GM19099 (cell line): ENCODE measurements around the gene COX8A.

Experiments
- POLR2A ChIP-seq: IDR thresholded peaks from 3 replicates; pipeline ENCODE4 v1.6.1; 2011; ENCODE audit warnings: low read depth; ENCODE audit not compliant: insufficient read length; ENCODE audit errors: extremely low read depth

Gene COX8A

GRCh38 chr11:63993993-63994392 lies 19.6 kb downstream of the COX8A start:
- no peak for TF ChIP-seq POLR2A

- TF ChIP-seq POLR2A, result no peak
Measured at GRCh38 chr11:63996512-63996911, 22.1 kb downstream of the COX8A start.

GRCh38 chr11:63997104-63997700 lies 22.8 kb downstream of the COX8A start:
- TF ChIP-seq POLR2A, result no peak

GRCh38 chr11:63997801-63998337 lies 23.4 kb downstream of the COX8A start:
- no peak for TF ChIP-seq POLR2A

GRCh38 chr11:63998558-63999348 lies 24.3 kb downstream of the COX8A start:
- no peak for TF ChIP-seq POLR2A

GRCh38 chr11:63999349-64000025 lies 25.1 kb downstream of the COX8A start:
- TF ChIP-seq POLR2A, result no peak

GRCh38 chr11:64000026-64000739 lies 25.8 kb downstream of the COX8A start:
- TF ChIP-seq POLR2A, result peak; percentile 4

GRCh38 chr11:64000740-64001483 lies 26.5 kb downstream of the COX8A start:
- peak; percentile 4 for TF ChIP-seq POLR2A

GRCh38 chr11:64001484-64002420 lies 27.3 kb downstream of the COX8A start:
- no peak for TF ChIP-seq POLR2A

GRCh38 chr11:64003807-64004589 lies 29.6 kb downstream of the COX8A start:
- TF ChIP-seq POLR2A, result no peak

GRCh38 chr11:64004590-64004984 lies 30.2 kb downstream of the COX8A start:
- no peak for TF ChIP-seq POLR2A

- TF ChIP-seq POLR2A, result no peak
Measured at GRCh38 chr11:64005691-64006090, 31.3 kb downstream of the COX8A start.

- TF ChIP-seq POLR2A, result no peak
Measured at GRCh38 chr11:64006398-64006797, 32.0 kb downstream of the COX8A start.

GRCh38 chr11:64007160-64007628 lies 32.8 kb downstream of the COX8A start:
- TF ChIP-seq POLR2A, result no peak
